GM19193 (cell line): ENCODE measurements around the gene ARHGAP10.

Source experiments
- POLR2A ChIP-seq: IDR thresholded peaks from 4 replicates; pipeline ENCODE4 v1.6.1; 2011; ENCODE audit not compliant: insufficient read depth, insufficient read length; ENCODE audit errors: extremely low read depth

The ARHGAP10 gene

DNA sequence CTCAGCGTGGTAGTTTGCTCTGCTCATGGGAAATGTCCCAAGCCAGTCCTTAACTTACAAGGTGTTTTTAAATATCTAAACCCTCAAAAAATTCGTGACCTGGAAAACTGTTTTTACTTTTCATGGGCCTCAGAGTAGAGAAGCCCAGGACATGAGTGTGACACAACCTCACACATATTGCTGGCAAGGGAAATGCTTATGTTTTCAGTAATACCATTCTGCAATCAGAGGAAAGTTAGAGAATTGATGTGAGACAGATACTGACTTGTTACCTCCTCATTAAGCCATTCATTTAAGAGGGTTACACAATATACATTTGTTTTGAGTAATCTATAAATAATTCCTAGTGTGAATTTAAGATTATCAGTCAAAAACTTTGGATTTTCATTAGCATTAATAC, 209.5 kb downstream of the ARHGAP10 start:
- no peak for TF ChIP-seq POLR2A

DNA sequence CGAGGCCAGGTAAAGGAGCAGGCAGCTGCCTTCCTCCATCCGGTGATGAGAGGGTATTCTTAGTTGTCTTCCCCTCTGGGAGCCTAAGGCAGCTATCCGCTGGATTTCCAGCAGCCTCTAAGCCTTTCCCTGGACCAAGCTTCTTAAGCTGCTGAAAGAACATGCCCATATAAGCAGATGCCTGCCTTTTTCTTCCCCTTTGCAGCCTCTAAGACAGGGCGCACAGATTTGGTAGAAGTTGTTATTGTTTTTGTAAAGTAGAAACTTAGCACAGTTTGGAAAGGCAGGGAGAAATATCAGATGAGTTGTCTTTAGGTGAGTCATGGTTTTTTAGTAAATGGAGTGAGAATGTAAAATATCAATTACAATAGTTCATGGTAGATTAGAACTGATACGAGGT, 210.8 kb downstream of the ARHGAP10 start:
- no peak for TF ChIP-seq POLR2A

DNA sequence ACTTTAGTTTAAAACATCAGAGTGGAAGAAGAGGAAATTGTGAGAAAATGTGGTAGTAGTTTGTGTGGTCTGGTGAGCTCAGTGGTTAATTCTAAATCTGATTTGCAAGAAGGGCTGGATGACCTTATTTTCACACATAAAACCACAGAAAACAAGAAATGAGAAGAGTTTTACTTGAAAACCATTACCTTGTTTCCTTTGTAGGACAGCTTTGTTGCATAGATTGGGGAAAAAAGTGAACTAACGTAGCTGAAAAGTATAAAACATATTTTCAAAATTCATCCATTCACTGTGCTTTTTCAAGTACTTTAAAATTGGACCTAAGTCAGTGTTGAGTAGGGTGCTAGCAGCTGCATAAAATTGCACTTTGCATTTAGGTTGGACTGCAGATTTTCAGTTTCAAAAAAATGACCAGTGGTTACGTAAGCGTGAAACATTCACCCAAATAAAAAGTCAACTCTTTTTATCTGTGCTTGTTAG, 211.3 kb downstream of the ARHGAP10 start:
- TF ChIP-seq POLR2A: no peak

DNA sequence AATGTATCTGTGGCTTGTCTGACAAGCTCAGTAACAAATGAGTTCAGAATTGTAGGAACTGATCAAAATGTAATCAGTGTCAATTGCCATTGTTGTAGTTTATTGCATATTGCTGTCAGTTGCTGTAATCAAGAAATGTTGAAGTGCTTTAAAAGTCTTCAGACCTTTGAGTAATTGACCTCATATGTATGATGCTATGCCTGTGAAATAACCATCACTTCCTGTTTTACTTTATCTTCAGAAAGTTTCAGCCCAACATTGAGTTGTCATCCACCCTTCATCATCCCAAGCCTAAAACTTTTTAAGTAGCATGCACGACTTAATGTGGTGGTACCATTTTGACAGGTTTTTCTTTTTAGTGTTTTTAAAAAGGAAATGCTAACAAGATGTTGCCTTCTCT, 212.4 kb downstream of the ARHGAP10 start:
- no peak for TF ChIP-seq POLR2A

DNA sequence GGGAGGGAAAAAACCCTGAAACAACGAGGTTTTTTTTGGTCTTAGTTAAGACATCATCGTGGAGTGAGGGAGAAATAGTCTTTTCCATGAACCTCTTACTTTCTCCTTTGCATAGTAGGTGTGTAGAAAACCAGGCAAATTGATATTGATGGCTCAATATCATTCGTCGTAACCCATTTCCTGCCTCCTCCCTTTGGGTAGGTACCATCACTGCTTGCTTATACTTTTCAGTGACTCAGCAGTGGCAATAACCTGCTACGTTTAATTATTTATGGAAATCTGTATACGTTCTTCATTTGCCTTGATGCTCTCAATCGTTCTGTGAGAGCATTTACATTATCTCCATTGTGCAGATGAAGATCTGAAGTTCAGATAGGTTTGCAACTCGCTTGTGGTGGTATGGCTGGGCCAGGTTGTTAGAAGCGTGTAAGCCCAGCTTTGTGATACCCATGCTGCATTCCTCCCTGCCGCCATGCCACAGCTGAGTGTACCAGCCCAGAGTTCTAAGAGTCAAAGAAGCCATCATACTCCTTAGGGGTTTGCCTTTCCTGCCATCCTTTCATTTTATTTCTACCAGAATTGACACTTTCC, 212.9 kb downstream of the ARHGAP10 start:
- no peak for TF ChIP-seq POLR2A

DNA sequence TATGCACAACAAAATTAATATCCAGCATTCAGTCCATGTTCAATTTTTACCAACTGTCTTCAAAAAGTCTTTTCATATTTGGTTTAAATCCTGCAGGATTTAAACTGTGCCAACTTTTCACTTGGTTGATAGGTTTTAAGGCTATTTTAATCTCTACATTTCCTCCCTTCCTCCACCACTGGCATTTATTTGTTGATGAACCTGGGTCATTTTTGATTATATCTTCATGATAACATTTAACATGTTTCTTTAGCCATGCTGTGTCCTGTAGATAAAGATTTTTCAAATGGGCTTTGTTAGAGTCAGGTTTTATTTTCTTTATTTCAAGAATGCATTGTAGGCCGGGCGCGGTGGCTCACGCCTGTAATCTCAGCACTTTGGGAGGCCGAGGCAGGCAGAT, 216.4 kb downstream of the ARHGAP10 start:
- no peak for TF ChIP-seq POLR2A

DNA sequence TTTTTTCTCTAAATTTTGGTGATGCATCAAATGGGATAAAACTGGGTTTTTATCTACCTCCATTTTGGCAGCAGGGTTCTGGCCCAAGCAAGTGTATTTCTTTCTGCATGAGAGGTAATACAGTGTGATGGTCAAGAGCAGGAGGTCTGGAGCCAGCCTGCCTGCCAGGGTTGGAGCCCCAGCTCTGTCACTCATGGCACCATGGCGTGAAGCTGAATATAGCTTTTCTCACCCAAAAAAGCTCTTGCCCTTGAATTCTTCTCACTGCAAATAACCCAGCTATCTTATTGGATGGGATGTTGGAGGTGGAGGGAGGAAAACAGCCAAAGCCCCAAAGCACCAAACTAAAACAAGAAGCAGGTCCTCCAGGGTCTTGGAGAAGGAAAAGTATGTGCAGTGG, 218.4 kb downstream of the ARHGAP10 start:
- TF ChIP-seq POLR2A: no peak

DNA sequence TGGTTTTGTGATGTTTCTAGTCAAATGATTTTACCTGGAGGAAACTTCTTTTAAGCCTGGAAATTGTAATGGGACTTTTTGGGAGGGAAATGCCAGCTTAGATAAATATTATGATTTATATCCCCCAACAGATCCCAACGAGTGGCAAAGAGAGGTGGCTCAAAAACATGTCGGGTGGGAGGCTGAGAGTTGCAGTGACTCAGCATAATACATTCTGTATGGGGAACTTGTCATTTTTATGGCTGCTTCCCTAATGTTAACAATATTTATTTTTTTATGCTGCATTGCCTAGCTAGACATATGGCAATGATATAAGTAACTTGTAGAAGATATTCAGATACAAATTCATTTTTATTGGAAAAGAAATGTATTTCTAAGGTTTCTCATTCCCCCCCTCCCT, 219.0 kb downstream of the ARHGAP10 start:
- TF ChIP-seq POLR2A: no peak

DNA sequence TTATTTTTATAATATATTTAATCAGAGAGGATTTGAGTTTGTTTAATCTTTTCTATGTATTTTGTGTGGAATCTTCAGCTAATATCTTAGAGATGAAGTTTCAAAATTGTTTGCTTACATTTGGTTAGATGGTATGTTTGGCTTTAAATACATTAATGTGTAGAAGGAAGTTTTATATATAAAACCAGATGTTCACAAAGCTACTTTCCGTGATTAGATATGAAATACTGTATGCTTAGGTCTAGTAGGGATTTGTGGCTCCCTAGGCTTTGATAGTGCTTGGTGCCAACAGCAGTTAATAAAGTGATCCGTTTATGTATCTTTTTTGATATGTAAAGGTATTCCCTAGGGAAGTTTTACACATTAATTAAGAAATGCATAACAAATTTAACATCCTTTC, 223.0 kb downstream of the ARHGAP10 start:
- no peak for TF ChIP-seq POLR2A

DNA sequence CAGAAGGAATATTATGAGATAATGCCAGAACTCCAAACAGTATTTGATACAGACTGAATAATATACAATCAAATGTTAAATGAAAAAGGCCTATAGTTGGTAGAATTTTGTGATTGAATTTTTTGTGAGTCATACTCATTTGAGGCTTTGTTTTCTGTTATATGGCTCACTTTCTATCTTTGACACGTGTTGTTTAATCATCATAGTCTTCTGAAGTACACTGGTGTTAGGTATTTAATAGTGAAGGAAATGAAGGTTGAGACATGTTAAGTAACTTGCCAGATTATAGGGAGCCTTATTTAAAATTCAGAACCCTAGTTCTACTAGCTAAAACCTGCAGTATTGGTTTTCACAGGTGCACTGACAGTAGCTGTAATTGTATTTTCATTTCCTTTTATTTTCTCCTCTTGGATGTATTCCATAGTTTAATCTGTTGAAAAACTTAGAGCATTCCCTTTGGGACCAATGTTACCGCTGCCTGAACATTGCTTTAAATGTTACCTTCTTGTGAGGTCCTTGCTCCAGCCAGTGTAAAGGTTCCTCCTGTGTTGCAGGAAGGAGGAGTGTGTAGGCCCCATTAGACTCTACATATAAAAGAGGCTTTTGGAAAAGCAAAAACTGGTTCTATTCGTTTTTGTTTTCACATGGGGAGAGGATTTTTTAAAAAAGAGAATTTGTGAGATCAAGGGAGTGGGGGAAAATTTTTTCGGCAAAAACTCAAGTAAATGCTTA, 224.1 kb downstream of the ARHGAP10 start:
- no peak for TF ChIP-seq POLR2A

DNA sequence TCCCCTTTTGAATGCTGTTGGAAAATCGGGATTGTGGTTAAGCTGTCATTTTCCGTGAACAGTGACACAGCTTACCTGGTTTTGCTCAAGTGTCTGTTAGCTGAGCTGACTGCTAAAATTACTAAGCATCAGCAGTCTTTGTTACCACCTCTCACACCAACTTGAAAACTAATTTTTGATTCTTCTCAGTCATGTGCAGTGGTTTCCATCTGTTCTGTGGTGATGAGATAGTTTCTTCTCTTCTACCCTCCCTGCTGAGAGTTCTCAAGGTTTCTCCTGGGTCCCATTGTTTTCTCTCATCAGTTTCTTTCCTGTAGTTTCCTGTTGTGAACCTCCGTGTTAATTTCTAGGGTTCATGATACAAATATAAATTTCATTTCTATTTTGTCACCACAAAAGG, 225.6 kb downstream of the ARHGAP10 start:
- TF ChIP-seq POLR2A: no peak

DNA sequence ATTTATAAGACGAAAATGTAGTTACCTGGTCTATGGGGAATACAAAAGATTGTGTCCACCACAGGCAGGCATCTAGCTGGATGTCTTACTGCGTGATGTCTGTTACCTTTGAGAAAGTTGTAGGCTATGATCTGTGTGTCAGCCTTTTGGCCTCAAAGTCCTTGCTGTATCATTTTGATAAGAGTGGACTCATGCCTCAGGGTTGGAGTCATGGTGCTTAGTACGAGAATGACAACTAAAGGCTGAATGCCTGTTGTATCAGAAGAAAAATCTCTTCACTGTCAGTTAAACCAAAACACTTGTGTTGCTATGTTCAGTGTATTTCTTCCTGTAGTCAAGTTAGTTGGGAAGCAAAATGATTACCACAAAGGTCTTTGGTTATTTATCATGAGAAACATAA, 226.2 kb downstream of the ARHGAP10 start:
- TF ChIP-seq POLR2A: no peak

DNA sequence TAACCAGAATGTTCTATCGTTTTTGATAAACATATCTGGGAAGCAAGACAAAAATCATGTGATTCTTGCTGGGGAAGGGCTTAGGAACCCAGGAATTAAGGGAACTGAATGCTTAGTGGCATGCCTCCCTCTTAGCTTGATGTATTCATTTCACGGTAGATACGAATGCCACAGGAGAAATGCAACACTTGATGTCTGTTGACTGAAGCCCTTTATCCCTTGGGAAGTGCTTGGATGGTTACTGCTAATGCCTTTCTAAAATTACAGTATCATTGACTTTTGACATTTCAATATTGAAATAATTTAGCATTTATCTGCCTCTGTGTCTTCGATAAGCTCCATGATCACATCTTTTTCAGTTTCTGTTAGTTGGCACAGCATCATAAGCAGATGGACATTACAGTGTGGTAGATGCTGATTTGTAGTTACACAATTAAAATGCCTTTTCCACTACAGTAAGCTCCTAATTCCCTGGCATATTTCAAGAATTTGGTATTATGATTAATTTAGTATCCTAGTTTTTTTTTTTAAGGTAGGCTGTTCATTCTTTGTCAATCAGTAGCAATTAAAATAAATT, 226.7 kb downstream of the ARHGAP10 start:
- TF ChIP-seq POLR2A: no peak

DNA sequence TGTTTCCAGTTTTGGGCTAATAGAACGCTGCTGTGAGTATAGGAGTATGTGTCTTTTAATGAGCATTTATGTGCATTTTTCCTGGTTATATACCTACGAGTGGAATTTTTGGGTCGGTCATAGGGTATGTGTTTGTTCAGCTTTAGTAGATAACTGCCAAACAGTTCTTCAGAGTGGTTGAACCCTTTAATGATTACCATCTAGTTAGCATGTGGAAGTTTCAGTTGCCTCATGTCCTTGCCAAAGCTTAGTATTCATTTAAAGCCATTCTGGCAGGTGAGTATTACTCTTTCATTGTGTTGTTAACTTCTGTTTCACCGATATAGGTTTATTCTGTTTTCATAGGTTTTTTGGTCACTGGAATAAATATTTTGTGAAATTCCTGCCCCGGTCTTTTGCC, 229.1 kb downstream of the ARHGAP10 start:
- TF ChIP-seq POLR2A: no peak

DNA sequence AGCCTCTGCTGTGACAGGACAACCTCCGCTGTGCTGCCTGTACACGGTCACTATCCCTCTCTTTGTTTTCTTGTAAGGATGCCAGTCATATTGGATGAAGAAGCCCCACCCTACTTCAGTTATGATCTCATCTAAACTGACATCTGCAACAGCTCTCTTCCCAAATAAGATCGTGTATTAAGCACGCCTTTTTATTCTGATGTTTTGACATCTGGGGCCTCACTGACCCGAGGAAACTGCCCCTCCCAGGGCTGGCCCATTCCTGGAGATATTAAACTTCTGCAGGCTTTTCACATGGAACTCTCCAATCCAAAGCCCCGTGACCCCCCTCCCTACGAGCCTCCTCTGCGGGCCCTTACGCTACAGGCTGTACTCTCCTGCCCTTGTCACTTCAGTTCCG, 232.0 kb downstream of the ARHGAP10 start:
- no peak for TF ChIP-seq POLR2A

DNA sequence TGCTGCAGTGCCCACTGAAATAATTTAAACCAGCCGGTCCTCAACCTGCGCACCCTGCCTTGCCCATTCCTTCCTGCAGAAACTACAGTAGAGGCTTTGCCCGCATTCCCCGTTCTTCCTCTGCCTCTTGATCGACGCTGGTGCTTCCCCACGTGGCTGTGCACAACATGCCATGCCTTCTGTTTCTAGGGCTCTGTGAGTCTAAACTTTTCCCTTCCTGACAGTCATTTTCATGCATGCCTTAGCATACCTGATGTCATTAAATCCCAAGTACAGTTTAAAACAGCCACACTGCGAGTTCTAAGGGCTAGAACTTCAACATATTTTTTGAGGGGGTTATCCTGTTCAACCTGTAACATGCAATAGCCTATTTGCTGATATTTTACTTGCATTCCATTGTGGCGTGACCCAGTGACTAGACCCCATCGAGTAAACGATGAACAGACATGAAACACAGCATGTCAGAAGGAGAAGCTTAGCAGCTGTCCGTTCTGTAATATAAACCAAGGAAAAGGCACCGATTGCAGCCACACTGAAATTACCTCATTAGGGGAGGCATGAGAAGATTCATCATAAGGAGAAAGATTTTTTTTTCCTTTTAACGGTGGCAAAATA, 232.5 kb downstream of the ARHGAP10 start:
- no peak for TF ChIP-seq POLR2A

DNA sequence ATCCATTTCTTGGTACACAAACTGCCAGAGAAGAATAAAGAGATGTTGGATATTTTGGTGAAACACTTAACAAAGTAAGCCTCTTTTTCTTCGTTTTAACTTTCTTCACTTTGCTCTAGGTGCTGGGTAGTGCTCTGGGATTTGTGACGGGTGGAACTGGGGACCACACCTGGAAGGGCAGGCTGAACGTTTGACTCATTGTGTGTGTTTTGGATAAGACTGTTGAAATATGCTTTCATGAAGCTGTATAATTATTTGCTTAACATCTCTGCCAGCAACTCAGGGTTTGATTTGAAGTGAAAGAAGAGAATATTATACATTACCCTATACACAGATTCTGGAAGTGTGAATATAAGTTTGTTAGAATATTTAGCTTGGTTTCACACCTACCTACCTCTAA, 233.2 kb downstream of the ARHGAP10 start:
- no peak for TF ChIP-seq POLR2A

DNA sequence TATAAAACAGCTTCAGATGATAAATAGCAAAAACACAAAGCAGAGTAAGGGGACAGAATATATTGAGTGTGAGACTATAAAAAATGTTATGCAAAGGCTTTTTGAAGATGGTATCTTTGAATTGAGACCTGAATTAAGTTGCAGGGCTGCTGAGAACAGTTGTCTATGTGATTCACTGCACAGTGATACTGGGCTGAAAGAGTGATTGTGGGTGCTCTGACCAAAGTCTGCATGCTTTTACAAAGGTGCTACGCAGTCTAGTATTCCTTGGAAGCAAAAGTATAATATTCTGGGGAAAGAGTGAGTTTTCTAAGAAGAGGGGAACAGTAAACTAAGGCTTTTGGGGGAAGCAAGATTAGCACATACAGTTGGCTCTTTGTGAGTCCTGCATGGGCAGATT, 234.0 kb downstream of the ARHGAP10 start:
- TF ChIP-seq POLR2A: no peak
